HCT116 (cell line): ENCODE results near the gene C4orf50.

Source experiments
- CBX3 ChIP-seq: IDR thresholded peaks from 2 replicates; pipeline ENCODE4 v1.6.1; 2012; ENCODE audit warnings: low read depth
- CTCF ChIP-seq, 3 experiments: fragments of 200-600 bp in 1 of 3; sonication (generic) in 1 of 3; IDR thresholded peaks in 2 of 3; conservative IDR thresholded peaks in 1 of 3; 2 replicates each; pipeline ENCODE4 v1.5.1; 2012 to 2017; ENCODE audit warnings: low read depth in 2 of 3, low read length in 2 of 3, antibody characterized with exemption in 1 of 3, borderline replicate concordance in 1 of 3, control low read depth in 1 of 3, mild to moderate bottlenecking in 1 of 3, mixed read lengths in 1 of 3, mixed run types in 1 of 3, moderate library complexity in 1 of 3; ENCODE audit not compliant: insufficient read depth in 1 of 3
- FOSL1 ChIP-seq: IDR thresholded peaks from 2 replicates; pipeline ENCODE4 v1.6.1; 2012; ENCODE audit warnings: low read depth
- JUND ChIP-seq: IDR thresholded peaks from 2 replicates; pipeline ENCODE4 v1.6.1; 2012
- REST ChIP-seq: IDR thresholded peaks from 2 replicates; pipeline ENCODE4 v1.6.1; 2012; ENCODE audit warnings: low read depth
- SIN3A ChIP-seq: IDR thresholded peaks from 2 replicates; pipeline ENCODE4 v1.6.1; 2012; ENCODE audit warnings: low read depth
- ZFX ChIP-seq: fragments of 450-650 bp; IDR thresholded peaks from 2 replicates; pipeline ENCODE4 v1.6.1; 2017

GRCh38 chr4:6042293-6043063, 24.2 kb upstream of the C4orf50 start:
- TF ChIP-seq FOSL1 (no peak), ZFX (no peak), CTCF (IDR thresholded peaks at IDR 0.05 in 2 of 3, conservative IDR thresholded peaks at IDR 0.05 in 1 of 3; ENCODE audit: borderline replicate concordance in 1 of 3, insufficient read depth in 1 of 3, low read depth in 2 of 3, low read length in 2 of 3) (no peak), CBX3 (no peak), REST (no peak), SIN3A (no peak), JUND (no peak)
